GM15510 (cell line): ENCODE measurements around the gene LRRC25.
A peak's percentile ranks its signal among the peaks of the same experiment; 100 is the strongest.

Experiments used
- POLR2A ChIP-seq: IDR thresholded peaks from 3 replicates; pipeline ENCODE4 v1.6.1; 2011; ENCODE audit warnings: borderline replicate concordance; ENCODE audit not compliant: insufficient read length; ENCODE audit errors: extremely low read depth

LRRC25 gene

DNA sequence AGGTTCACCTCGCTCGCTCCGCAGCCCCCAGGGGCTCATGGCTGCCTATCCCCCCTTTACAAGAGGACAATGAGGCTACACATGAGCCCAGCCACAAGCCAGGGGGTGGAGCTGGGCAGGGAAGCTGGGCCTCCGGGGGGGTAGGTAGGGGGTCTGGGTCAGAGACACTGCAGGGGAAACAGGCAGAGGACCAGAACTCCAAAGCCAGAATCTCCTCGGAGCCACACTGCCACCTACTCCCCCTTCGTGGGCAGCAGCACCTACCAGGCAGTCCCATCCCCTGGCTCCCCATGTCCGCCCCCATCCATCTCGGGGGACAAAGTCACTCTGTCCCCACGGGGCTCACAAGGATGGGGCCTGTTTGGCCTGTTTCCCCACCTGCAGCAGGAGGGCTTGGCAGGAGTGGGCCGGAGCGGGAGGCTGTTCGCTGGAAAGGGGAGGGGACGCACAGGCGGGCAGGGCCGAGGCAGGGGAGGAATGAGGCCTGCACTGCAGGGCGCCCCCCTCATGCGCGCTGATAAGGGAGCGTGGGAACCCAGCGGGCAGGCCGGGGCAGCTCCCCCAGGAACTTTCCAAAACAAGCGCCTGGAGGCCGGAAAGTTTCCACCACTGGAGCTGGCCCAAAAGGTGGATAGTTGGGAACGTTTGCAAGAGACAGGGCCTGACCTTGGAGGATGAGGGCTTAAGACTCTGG is 41.1 kb upstream of the LRRC25 start:
- TF ChIP-seq POLR2A = no peak

DNA sequence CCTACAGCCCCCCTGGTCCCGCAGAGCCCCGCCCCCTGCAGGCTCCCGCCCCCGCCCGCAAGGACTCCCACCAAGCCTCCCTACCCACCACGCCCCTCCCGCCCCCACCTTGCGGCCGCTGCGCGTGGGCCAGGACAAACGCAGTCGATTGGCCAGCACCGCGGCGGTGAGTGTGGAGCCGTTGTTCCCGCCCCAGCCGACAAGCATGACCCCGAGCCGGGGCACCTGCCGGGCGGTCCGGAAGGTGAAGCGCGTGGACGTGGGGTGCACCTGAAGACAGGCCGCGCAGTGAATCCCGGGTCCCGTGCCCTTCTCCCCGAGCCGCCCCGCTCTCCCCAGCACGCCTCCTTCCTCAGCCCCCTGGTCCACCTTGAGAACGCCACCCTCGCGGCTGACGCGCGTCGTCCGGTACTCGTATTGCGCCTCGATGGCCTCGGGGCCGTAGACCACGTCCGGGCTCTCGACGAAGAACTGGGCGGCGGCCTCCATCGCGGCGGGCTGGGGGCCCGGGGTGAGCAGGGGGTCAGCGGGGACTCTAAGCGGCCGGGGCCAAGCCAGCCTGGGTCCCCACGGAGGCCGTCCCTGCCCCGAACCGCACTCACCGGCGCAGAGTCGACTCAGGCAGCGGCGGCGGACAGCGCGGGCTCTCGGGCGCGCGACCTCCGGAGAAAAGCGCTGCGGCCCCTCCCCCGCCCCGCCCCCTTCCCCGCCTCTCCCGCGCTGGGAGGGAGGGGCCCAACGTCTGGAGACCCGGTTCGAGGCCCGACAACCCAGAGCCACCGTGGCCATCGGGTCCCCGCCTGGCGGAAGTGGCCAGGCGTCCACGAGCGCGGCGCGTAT is 40.3 kb upstream of the LRRC25 start, which contains the start of gene ISYNA1:
Gene ISYNA1 (minus strand): TSS at position 643 of the 840 bp plus-strand sequence. CDS start 154 bp downstream, at position 489.
- peak; percentile 23 for TF ChIP-seq POLR2A

DNA sequence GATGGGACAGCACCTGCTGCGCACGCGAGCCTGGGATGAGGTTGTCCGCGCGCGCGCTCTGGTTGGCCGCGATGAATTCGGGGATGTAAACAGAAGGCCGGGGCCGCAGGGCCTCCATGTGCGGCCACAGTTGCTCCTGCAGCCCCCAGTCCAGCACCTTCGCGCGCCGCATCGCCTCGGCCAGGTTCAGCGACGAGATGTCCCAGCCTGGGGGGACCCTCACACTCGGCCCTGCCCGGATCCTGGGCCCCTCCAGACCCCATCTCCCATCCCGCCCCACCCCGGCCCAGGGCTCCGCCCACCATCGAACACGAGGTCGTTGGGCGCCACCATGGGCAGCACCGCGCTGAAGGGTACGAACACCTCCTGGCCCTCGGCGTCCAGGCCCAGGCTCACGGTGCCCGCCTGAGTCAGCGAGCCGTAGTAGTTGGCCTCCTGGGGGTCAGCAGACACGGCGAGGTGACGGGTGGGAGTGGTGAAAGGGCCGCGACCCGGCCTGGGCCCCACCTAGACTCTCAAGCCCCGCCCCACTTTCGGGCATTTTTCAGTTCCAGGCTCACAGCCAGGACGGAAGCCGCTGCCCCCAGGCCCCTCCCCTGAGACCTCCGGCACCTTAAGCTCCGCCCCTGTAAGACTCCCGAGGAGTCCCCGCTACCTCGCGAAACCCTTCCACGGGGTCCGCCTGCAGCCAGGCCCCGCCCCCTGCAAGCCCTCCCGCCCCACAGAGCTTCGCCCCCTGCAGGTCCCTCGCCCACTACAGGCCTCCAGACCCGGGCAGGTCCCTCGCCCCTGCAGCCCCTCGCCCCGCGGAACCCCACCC is 39.5 kb upstream of the LRRC25 start:
- peak; percentile 23 for TF ChIP-seq POLR2A

DNA sequence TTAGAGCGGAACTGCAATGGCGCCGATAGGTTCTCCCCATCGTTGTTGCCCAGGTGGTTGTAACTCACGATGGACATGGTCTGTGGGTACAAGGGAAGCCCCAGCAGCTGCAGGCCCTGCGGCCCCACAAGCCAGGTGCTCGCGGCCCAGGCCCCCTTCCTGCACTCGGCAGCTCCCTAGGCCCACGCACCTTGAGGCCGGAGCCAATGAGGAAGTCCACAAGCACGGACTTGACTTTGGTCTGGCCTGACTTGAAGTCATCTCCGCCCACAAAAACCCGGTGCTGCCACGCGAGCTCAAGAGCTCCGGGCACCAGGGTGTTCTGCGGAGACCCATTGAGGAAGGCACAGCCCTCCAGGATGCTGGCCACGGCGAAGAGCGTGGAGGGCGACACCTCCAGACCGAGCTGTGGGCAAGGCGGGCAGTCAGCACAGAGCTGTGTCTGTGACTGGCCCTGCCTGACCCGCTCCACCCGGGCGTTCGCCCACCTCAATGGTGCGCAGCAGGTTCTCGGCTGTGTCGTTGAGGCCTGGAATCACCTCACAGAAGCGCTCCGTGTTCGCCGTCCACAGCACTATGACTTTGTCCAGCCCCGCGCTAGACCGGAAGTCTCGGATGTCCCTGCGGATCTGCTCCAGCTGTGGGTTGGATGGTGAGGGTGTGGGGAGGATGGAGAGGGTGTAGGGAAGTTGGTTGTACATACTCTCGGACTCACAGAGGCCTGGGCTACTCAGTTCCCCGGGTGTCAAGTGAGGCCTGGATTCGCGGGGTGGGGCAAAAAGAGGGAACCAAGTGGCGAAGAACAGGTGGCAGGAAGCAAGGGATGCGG is 38.6 kb upstream of the LRRC25 start:
- TF ChIP-seq POLR2A = no peak

DNA sequence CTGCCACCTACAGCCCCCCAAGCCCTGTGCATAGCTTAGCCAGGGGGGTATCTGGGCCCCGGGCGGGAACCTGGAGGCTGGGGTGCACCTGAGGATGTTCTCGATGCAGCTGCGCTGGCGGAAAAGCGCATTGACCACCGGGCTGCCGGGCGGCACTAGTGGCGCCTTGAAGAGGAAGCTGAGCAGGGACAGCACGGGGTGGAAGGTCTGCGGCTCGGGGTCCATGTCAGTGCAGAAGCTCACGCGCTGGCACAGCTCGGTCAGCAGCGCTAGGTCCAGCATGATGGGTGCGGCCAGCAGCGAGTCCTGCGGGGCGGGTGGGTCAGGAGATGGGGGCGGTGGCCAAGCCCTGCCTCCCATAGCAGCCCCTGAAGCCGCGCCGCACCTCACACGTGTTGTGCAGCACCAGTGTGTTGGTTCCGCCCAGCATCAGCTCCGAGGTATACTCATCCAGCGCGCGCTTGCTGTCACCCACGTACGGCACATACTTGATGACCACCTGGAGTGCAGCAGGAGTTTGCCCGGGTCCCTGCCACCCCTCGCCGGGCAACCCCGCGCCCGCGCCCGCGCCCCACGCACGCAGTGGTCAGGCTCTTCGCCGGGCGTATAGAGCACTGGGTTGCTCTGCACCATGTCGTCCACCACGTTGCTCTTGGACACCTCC is 37.9 kb upstream of the LRRC25 start:
- no peak for TF ChIP-seq POLR2A

DNA sequence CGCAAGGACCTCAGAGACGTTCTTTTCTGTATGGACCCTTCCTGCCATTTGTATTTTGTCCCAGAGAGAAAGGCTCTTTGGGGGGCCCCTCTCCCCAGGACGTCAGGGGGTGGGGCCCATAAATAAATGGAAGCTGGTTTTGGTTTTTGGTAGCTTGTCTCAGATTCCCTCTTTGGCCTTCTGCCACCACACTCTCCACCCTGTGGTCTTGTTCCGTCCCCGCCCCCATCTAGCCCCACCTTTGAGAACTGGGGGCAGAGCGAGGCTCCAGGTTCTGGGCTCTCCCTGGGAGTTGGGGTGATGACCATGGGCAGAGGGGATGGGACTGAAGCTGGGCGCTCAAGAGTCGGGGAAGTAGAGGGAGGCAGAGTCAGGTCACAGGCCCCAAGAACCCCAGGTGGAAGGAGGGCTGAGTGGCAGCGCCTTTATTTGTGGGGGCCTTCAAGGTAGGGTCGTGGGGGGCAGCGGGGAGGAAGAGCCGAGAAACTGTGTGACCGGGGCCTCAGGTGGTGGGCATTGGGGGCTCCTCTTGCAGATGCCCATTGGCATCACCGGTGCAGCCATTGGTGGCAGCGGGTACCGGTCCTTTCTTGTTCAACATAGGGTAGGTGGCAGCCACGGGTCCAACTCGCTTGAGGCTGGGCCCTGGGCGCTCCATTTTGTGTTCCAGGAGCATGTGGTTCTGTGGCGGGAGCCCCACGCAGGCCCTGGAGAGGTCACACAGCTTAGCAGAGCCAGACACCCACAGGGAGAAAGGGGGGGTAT is 37.2 kb upstream of the LRRC25 start:
- TF ChIP-seq POLR2A = no peak

DNA sequence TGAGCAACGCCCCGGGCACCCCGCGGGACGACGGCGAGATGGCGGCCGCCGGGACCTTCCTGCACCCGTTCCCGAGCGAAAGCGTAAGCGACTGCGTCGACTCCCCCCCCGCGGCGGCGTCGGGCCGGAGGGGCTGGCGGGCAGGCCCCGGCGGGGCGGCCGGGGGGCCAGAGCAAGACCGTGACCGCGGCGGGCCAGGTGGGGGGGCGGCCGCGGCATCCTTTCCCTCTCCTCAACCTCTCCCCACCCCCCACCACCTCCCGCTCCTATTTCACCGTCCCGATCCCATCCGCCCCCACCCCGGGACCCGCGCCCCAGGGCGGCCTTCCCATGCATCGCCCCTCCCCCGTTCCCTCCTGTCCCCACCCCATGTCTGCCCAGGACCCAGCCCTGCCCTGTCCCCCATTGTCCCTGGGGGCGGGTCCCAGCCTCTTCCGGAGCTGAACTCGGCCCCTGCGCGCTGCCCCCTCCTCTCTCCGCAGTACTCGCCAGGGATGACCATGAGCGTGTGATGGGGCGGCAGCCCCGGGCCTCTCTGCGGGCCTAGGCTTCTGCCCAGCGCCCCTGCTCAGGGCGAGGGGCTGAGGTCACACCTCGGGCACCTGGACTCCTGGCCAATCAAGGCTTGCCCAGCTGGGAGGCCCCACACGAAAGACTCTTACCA is 36.4 kb upstream of the LRRC25 start:
- peak; percentile 7 for TF ChIP-seq POLR2A

DNA sequence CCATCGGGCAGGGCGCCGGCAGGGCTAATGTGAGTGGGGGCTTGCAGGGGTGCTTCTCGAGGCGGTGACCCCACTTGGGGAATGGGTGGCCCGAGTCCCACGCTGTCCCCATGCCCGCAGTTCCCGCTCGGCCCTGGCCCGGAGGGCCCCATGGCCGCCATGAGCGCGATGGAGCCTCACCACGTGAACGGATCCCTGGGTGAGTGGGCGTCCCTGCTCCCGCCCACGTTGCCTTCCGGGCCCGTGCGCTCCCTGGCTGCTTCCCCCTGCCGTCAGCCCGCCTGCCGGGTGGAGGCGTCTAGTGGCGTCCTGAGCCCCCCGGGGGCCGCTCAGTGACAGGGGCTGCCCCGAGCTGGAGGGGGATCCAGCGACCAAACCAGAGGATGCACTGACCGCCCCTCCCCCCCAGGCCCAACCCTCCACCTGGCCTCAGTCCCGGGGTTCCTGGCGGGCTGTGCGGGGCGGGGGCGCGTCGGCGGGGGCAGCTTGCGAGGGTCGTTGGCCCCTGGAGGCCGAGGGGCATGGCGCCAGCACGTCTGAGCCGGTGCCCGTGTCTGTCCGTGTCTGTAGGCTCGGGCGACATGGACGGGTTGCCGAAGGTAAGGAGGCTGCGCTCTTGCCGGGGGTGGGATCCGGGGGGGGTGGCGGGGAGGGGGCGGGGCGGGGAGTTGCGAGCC is 35.7 kb upstream of the LRRC25 start:
- TF ChIP-seq POLR2A = no peak

DNA sequence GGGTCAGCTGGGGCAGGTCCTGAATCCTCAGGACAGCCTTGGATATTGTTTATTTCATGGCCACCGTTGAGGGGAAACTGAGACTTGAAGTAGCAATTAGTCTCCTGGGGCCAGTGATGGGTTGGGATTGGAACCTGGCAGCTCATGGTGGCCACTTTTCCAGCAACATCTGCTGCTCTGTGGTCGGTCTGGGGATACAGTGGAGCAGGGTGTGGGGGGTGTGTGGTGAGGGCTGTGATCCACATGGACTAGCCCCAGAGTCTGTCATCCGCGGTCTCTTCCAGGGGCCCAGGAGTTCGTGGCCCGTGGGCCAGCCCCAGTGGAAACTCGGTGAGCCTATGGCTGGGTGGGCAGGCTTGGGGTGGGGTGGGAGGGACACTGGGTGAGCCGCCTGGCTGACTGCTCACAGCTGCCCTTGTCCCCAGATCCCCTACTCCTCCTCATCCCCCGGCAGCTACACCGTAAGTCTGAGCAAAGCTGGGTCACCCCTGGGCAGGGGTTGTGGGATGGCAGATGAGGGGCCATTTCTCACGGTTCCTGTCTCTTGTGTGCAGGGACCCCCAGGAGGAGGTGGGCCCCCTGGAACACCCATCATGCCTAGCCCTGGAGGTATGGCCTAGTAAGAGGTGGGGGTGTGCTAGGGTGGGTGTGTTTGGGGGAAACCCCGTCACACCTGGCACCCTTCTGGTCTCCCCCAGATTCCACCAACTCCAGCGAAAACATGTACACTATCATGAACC is 35.0 kb upstream of the LRRC25 start:
- no peak for TF ChIP-seq POLR2A

DNA sequence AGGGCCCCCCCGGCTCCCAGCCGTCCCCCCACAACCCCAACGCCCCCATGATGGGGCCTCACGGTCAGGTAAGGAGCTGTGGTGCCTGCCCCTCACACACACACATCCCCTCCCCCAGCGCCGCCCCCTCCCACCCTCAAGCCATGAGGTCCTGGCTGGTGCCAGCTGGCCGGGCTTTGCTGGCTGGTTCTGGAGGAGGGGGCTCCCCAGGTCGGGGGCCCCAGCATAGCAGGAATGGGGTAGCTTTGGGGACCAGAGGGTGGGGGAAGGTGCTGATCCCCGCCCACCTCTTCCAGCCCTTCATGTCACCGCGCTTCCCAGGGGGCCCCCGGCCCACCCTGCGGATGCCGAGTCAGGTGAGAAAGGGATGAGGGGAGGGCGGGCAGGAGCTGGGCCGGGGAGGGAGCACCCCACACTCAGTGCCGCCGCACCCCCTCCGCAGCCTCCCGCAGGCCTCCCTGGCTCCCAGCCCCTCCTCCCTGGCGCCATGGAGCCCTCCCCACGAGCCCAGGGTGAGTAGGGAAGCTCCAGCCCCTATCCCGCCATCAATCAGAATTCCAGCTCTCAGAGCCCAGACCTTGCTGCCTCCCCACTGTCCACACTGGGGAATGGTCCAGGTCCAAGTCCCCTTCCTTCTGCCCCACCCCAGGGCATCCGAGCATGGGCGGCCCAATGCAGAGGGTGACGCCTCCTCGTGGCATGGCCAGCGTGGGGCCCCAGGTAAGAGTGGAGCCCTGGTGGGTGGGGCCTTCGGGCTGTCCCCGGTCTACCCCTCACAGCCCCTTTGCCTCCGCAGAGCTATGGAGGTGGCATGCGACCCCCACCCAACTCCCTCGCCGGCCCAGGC is 34.2 kb upstream of the LRRC25 start:
- TF ChIP-seq POLR2A = no peak
